Breast epithelium (tissue), 4 donors: ENCODE measurements around the gene CPB1. TPM values are rescaled to one million over a fixed set of nuclear protein-coding genes. Genes with fewer than 3 reads are reported as not detected.

ENCODE experiments used
- DNase-seq, 2 donors: peaks; one replicate each; pipeline ENCODE4 v3.0.0-alpha.2; 2019; ENCODE audit warnings: low spot score in 2 of 2
- H3K27ac ChIP-seq, 2 donors: fragments of 200-600 bp; sonication (generic) in 1 of 2; one replicate each; pipeline ENCODE4 v1.5.1; 2016 to 2019; ENCODE audit warnings: mild to moderate bottlenecking in 1 of 2
- H3K27me3 ChIP-seq, 2 donors: fragments of 200-600 bp; sonication (generic) in 1 of 2; one replicate each; pipeline versions ENCODE4 v1.5.1 to v1.6.0; 2017 to 2019; ENCODE audit warnings: control low read depth in 1 of 2, mild to moderate bottlenecking in 1 of 2
- H3K36me3 ChIP-seq: fragments of 200-600 bp; one replicate; pipeline ENCODE4 v1.5.1; 2019
- H3K4me1 ChIP-seq, 2 donors: fragments of 200-600 bp; sonication (generic); one replicate each; pipeline ENCODE4 v1.5.1; 2016 to 2019; ENCODE audit warnings: control low read depth in 1 of 2
- H3K4me3 ChIP-seq, 3 donors: fragments of 200-600 bp; sonication (generic); 1 replicate in 2 of 3; 2 replicates in 1 of 3; pipeline ENCODE4 v1.5.1; 2016 to 2019; ENCODE audit warnings: mild to moderate bottlenecking in 3 of 3, moderate library complexity in 2 of 3
- H3K9me3 ChIP-seq, 2 donors: fragments of 200-600 bp; sonication (generic) in 1 of 2; one replicate each; pipeline ENCODE4 v1.5.1; 2016 to 2019; ENCODE audit warnings: control low read depth in 1 of 2
- CTCF ChIP-seq, 3 donors: fragments of 450-650 bp; IDR thresholded peaks; one replicate each; pipeline ENCODE4 v1.5.1; 2016 to 2017; ENCODE audit warnings: antibody characterized with exemption in 3 of 3, mild to moderate bottlenecking in 3 of 3, moderate library complexity in 3 of 3
- POLR2A ChIP-seq: fragments of 450-650 bp; IDR thresholded peaks from one replicate; pipeline ENCODE4 v1.6.1; 2016; ENCODE audit warnings: antibody characterized with exemption, mild to moderate bottlenecking, moderate library complexity
- POLR2AphosphoS5 ChIP-seq, 3 donors: sonication (generic); formaldehyde crosslinking; IDR thresholded peaks; one replicate each; pipeline ENCODE4 v1.6.1; 2017; ENCODE audit warnings: antibody characterized with exemption in 3 of 3
- intact Hi-C: fragments of 100-400 bp; cut with DNase I; formaldehyde crosslinking; loops from one replicate; pipeline ENCODE4 v1.15.1; 2023; ENCODE audit warnings: low total_unique reads
- total RNA-seq, 3 donors: library from RNA; depleted of rRNA; stranded (reverse); fragments of >200 nt; gene quantifications; one replicate each; pipeline ENCODE4 v1.1.0, GENCODE V29; 2016

CPB1 gene
- total RNA-seq, 3 donors from 2014 or later, result 3.4 to 33.8 (median 14.9) TPM

DNA sequence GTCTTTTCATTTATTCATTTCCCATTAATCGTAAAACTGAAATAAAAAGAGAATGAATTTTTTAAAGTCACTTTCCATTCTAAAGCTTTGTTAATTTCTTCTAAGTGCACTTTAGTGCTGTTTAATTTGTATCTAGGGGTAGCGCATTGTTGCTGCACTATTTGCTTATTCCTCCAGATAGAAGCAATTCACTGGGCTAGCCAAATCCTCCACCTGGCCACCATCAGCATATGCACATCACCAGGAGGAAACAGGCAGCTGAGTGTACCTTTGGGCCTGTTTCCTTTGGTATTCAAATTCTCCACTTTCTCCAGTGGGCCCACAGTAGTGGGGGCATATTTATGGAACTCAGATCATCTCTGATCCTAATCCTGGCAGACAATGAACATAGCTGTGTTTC lies 29.8 kb upstream of the CPB1 start:
- no peaks in the 10 kb centered on the region for H3K9me3 ChIP-seq

DNA sequence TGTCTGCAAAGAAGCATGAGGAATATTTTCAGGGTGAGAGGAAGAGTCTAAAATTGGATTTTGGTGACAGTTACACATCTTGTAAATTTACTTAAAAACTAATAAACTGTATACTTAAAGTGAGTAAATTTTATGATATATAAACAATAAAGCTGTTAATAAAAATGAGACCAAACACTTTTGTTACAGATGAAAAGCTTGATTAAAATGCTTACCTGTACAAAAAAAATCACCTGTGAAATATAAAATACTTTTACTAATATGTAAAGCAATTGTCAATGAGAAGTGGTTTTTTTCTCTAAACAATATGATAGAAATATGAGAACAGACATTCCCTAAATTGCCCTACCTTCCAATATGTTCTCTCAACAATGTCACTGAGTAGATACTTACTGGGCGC lies 27.2 kb upstream of the CPB1 start:
- Histone ChIP-seq H3K4me1 (no peaks in the 10 kb centered on the region), H3K36me3 (no peaks in the 10 kb centered on the region), H3K4me3 (no peak overlapping the region), H3K27me3 (no peaks in the 10 kb centered on the region), H3K9me3 (no peaks in the 10 kb centered on the region), H3K27ac (no peak overlapping the region)
- intact Hi-C loops, result no loop called here
- no peak for TF ChIP-seq POLR2A
- no peak for TF ChIP-seq POLR2AphosphoS5 (IDR thresholded peaks at IDR 0.05)
- no peak for TF ChIP-seq CTCF (IDR thresholded peaks at IDR 0.05)
- DNase-seq, result no peak

More for the DNA sequence above, 29.8 kb upstream of the CPB1 start:
- no peak for DNase-seq
- TF ChIP-seq POLR2AphosphoS5 (IDR thresholded peaks at IDR 0.05), result no peak
- no peak for TF ChIP-seq CTCF (IDR thresholded peaks at IDR 0.05)
- no peak for TF ChIP-seq POLR2A
- Histone ChIP-seq H3K4me3 (no peak overlapping the region), H3K4me1 (no peaks in the 10 kb centered on the region), H3K27ac (no peak overlapping the region), H3K27me3 (no peaks in the 10 kb centered on the region), H3K36me3 (no peaks in the 10 kb centered on the region)
- intact Hi-C loops, result no loop called here

- no peaks in the 10 kb centered on the region for H3K36me3 ChIP-seq
Measured at GRCh38 chr3:148809835-148810234, 17.8 kb upstream of the CPB1 start.

DNA sequence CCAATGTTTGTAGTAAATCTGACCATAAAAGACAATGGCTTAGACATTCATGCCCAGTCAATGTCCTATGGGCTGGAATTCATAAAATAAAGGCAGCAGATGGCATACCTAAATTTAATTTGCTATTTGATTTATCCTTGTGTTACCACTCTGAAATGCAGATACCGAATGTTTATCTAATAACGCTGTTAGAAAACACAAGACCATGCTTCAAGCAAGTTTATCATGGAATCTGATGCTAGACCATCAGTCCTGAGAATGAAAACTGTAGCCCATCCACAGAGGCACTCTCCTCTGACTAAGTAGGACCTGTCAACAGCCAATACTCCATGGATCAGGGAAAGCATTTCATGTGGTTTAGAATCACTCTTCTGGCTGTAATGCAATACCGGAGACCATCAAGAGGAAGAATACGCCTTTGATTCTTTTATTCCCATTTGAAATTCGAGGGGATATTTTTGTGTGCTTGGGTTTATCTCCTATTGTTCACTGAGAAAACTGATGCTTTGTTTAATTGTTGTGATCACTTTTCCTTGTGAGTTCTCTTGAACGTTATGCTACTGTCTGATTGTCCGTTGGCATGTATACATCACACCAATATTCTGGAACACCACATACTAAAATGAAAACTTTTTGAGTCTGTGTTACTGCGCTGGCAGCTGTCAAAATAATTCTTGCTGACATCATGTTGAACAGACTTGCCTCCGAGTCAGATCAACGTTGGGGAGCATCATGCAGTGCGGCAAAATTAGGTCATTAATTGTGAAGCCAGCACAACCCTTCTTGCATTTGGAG lies 12.1 kb upstream of the CPB1 start:
- Histone ChIP-seq H3K9me3 (no peaks in the 10 kb centered on the region), H3K4me1 (no peaks in the 10 kb centered on the region), H3K36me3 (no peaks in the 10 kb centered on the region), H3K27ac (no peak overlapping the region), H3K27me3 (no peaks in the 10 kb centered on the region), H3K4me3 (no peak overlapping the region)
- no peak for TF ChIP-seq POLR2AphosphoS5 (IDR thresholded peaks at IDR 0.05)
- TF ChIP-seq CTCF (IDR thresholded peaks at IDR 0.05), result no peak
- no peak for TF ChIP-seq POLR2A
- DNase-seq, result no peak
- intact Hi-C loops, result no loop called here

More at GRCh38 chr3:148809835-148810234, 17.8 kb upstream of the CPB1 start:
- no peak overlapping the region for H3K27ac ChIP-seq
- no peaks in the 10 kb centered on the region for H3K9me3 ChIP-seq
- H3K27me3 ChIP-seq, result no peaks in the 10 kb centered on the region
- H3K4me1 ChIP-seq, result no peaks in the 10 kb centered on the region
- H3K4me3 ChIP-seq, result no peak overlapping the region
- intact Hi-C loops, result no loop called here
- TF ChIP-seq POLR2AphosphoS5 (IDR thresholded peaks at IDR 0.05) (no peak), CTCF (IDR thresholded peaks at IDR 0.05) (no peak), POLR2A (no peak)
- DNase-seq, result no peak

DNA sequence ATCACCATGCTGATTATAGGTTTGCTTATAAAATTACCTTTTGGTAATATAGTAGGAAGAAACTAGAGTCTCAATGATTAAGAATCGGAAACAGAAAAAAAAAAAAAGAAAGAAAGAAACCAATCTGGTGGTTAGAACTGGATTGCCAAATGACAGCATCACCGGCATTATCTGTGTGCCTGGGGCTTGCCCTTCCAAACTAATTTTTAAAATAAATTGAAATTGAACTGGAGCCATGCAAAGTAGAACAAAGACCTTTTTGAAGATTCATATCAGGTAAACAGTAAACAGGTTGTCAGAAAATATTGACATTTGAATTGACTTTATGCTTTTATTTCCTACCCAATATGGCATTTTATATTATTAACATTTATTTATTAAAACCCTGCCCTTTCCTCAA lies 11.2 kb upstream of the CPB1 start:
- no peak overlapping the region for H3K27ac ChIP-seq
- no peaks in the 10 kb centered on the region for H3K36me3 ChIP-seq
- no peaks in the 10 kb centered on the region for H3K27me3 ChIP-seq
- no peak overlapping the region for H3K4me3 ChIP-seq
- H3K4me1 ChIP-seq, result no peaks in the 10 kb centered on the region
- no peaks in the 10 kb centered on the region for H3K9me3 ChIP-seq
- intact Hi-C loops, result no loop called here
- TF ChIP-seq CTCF (IDR thresholded peaks at IDR 0.05) (no peak), POLR2AphosphoS5 (IDR thresholded peaks at IDR 0.05) (no peak), POLR2A (no peak)
- no peak for DNase-seq
